Mucosa of rectum (tissue), 2 donors: ENCODE measurements around the gene DGKD.
A peak's percentile ranks its signal among the peaks of the same experiment; 100 is the strongest.

ENCODE experiments used
- H3K27ac ChIP-seq, 2 donors: one replicate each; pipeline ENCODE4 v1.7.0; 2013; ENCODE audit warnings: inconsistent platforms in 2 of 2, low read depth in 2 of 2, low read length in 2 of 2
- H3K27me3 ChIP-seq, 2 donors: one replicate each; pipeline ENCODE4 v1.7.0; 2013; ENCODE audit warnings: low read length in 2 of 2; ENCODE audit not compliant: control insufficient read depth in 2 of 2, insufficient read depth in 2 of 2
- H3K36me3 ChIP-seq, 2 donors: one replicate each; pipeline ENCODE4 v1.7.0; 2013; ENCODE audit warnings: low read length in 2 of 2; ENCODE audit not compliant: control insufficient read depth in 2 of 2, insufficient read depth in 2 of 2
- H3K4me1 ChIP-seq, 2 donors: one replicate each; pipeline ENCODE4 v1.7.0; 2013; ENCODE audit warnings: low read length in 2 of 2, mild to moderate bottlenecking in 1 of 2; ENCODE audit not compliant: control insufficient read depth in 2 of 2, insufficient read depth in 2 of 2
- H3K4me3 ChIP-seq, 2 donors: one replicate each; pipeline ENCODE4 v1.7.0; 2013; ENCODE audit warnings: low read length in 2 of 2
- H3K9ac ChIP-seq, 2 donors: one replicate each; pipeline ENCODE4 v1.7.0; 2013; ENCODE audit warnings: low read length in 2 of 2, low read depth in 1 of 2, mild to moderate bottlenecking in 1 of 2
- H3K9me3 ChIP-seq, 2 donors: one replicate each; pipeline ENCODE4 v1.7.0; 2013; ENCODE audit warnings: low read length in 2 of 2; ENCODE audit not compliant: control insufficient read depth in 2 of 2
- donor health status: healthy.
- donor health status: Normal muscosa, but diverticular disease.

The DGKD gene

DNA sequence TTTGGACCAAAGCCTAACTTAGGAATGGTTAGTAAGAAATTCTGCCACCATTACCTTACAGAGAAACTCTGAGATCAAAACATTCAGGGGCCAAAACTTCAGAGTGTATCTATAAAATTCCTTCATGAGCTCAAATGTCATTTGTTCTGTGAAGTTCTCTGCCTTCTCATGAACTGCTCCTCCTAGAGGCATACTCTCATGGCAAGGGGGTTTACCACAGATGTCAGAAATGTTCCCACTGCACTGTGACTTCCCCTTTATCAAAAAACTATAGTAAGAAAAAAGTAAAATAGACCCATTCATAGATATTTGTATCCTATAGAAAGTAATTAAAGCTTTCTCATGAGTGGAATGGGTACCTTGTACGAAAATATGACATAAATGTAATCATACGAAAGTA is 143.8 kb downstream of the DGKD start:
- H3K9ac ChIP-seq: no peak overlapping the region
- no peaks in the 10 kb centered on the region for H3K9me3 ChIP-seq
- H3K27ac ChIP-seq: no peak overlapping the region
- no peaks in the 10 kb centered on the region for H3K27me3 ChIP-seq
- H3K4me3 ChIP-seq: no peak overlapping the region
- peaks cover 19 to 26% of the 10 kb centered on the region in 2 donors for H3K36me3 ChIP-seq
- H3K4me1 ChIP-seq: no peaks in the 10 kb centered on the region

DNA sequence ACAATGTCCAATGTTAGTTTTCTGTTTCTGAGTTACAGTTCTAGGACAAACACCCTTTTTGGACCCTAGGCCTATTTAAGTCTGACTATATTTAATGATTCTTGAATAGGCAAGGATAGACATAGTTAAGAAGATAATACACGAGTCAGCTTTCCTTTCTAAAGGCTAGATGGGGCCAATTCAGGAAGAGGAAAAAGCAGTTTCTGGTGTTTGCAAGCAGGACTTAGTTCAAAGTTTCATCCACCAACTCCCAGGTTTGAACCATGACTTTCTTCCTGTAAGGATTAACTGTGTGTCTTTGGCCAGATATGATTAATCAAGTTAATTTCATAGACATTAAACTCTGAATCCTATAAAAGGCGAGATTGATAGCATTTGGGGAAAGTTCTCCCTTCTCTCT is 145.6 kb downstream of the DGKD start:
- peaks cover 0 to 4% of the 10 kb centered on the region in 2 donors for H3K9me3 ChIP-seq
- H3K4me3 ChIP-seq: no peak overlapping the region
- no peak overlapping the region for H3K9ac ChIP-seq
- no peaks in the 10 kb centered on the region for H3K27me3 ChIP-seq
- peaks cover 16 to 24% of the 10 kb centered on the region in 2 donors for H3K36me3 ChIP-seq
- H3K4me1 ChIP-seq: no peaks in the 10 kb centered on the region
- no peak overlapping the region for H3K27ac ChIP-seq

DNA sequence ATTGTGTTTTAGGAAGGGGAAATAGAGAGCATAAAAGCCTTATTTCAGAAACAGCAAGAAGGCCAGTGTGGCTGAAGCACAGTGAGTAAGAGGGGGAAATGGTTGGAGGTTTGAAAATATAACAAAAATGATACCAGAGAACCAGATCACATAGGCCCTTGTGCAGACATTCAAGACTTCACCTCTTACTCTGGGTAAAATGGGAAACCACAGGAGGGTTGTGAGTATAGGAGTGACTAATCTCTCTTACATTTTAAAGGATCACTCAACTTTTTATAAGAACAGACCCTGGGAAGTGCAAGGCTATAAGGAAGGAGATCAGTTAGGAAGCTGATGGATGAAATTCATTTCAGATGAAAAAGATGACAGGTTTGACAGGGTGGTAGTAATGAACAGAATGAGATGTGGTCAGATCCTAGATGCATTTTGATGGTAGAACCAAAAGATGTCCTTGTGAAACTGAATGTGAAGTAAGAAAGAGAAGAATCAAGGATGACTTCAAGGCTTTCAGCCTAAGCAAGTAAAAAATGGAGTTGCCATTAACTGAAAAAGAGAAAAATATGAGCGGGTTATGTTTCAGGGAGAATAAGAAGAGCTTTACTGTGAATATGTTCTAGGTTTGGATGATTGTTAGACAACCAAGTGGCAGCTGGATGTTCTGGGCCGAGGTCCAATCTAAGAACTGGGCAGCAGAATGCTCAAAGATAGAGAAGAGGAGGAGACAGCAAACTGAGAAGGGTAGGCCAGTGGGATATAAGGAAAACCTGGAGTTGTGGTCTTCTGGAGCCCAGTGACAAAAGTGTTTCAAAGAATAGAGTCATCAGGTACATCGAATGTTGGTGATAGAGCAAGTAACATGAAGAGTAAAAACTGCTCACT is 147.1 kb downstream of the DGKD start:
- no peaks in the 10 kb centered on the region for H3K27me3 ChIP-seq

DNA sequence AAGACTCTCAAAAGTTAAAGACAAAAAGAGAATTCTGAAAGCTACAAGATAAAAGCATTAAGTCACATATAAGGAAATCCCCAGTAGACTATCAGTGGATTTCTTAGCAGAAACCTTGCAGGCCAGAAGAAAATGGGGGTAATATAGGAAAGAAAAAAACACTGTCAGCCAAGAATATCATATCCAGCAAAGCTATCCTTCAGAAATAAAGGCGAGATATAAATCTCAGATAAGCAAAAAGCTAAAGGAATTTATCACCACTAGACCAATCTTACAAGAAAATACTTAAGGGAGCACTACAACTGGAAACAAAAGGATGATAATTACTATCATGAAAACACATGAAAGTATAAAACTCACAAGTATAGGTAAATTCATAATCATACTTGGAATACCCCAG is 149.2 kb downstream of the DGKD start:
- Histone ChIP-seq H3K4me3 (no peak overlapping the region), H3K27me3 (no peaks in the 10 kb centered on the region), H3K9me3 (peaks cover 0 to 4% of the 10 kb centered on the region in 2 donors), H3K36me3 (peaks cover 6 to 13% of the 10 kb centered on the region in 2 donors), H3K4me1 (no peaks in the 10 kb centered on the region), H3K9ac (no peak overlapping the region), H3K27ac (no peak overlapping the region)

More for the DNA sequence above, 147.1 kb downstream of the DGKD start:
- Histone ChIP-seq H3K4me1 (no peaks in the 10 kb centered on the region), H3K9me3 (peaks cover 0 to 4% of the 10 kb centered on the region in 2 donors), H3K9ac (no peak overlapping the region), H3K36me3 (peaks cover 16% of the 10 kb centered on the region in 2 donors), H3K4me3 (no peak overlapping the region), H3K27ac (no peak overlapping the region)

DNA sequence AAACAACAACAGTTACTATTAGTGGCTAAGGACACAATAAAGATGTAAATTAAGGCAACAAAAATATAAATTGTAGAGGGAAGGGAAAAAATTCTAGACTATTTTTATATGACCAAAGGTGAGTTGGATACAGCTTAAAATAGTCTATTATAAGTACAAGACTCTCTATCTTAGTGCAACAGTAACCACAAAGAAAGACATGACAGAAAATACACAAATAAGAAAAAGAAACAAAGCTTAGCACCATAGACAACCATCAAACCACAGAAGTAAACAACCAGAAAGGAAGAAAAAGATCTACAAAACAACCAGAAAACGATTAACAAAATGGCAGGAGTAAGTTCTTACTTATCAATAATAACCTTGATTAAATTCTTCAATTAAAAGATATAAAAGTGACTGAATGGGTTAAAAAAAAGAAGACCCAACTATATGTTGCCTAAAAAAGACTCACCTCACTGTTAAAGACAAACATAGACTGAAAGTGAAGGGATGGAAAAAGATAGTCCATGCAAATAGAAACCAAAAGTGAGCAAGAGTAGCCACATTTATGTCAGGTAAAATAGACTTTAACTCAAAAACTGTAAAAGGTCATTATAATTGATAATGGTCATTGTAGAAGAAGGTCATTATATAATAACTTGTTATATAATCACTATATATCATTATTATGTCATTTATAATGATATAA is 149.8 kb downstream of the DGKD start:
- Histone ChIP-seq H3K27ac (no peak overlapping the region), H3K9ac (no peak overlapping the region), H3K4me3 (no peak overlapping the region), H3K9me3 (peaks cover 0 to 4% of the 10 kb centered on the region in 2 donors), H3K27me3 (no peaks in the 10 kb centered on the region), H3K36me3 (peaks cover 5 to 13% of the 10 kb centered on the region in 2 donors), H3K4me1 (no peaks in the 10 kb centered on the region)

DNA sequence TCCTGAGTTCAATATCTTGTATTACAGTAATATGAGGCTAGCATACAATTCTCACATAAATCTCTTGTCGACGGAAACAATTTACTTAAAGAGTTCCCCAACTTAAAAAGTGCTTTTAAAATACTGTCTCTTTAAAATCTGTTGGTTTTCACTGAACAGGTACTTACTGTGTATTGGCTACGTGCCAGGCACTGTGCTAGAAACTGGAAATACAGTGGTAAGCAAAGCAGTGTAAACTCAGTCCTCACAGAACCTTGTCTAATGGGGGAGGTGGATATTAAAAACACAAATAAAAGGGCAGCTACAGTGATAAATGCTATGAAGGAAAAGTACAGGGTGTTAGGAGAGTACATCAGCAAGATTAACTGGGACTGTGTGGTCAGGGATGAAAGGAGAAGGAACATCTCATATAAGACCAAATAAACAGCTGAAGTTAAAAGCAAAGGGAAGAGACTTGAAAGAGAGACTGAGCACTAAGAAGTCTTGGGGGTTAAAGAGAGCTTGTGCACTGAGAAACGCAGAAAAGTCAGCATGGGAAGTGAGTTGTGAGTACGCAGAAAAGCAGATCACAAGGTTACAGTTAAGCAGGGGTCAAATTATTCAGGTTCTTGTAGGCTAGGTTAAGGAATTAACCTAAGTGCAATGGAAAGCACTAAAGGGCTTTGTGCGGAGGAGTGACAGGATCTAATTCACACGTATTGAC is 159.8 kb downstream of the DGKD start:
- H3K36me3 ChIP-seq: peaks cover 6 to 7% of the 10 kb centered on the region in 2 donors
- no peaks in the 10 kb centered on the region for H3K4me1 ChIP-seq
- no peak overlapping the region for H3K27ac ChIP-seq
- no peaks in the 10 kb centered on the region for H3K27me3 ChIP-seq
- H3K4me3 ChIP-seq: no peak overlapping the region
- no peaks in the 10 kb centered on the region for H3K9me3 ChIP-seq
- H3K9ac ChIP-seq: no peak overlapping the region

DNA sequence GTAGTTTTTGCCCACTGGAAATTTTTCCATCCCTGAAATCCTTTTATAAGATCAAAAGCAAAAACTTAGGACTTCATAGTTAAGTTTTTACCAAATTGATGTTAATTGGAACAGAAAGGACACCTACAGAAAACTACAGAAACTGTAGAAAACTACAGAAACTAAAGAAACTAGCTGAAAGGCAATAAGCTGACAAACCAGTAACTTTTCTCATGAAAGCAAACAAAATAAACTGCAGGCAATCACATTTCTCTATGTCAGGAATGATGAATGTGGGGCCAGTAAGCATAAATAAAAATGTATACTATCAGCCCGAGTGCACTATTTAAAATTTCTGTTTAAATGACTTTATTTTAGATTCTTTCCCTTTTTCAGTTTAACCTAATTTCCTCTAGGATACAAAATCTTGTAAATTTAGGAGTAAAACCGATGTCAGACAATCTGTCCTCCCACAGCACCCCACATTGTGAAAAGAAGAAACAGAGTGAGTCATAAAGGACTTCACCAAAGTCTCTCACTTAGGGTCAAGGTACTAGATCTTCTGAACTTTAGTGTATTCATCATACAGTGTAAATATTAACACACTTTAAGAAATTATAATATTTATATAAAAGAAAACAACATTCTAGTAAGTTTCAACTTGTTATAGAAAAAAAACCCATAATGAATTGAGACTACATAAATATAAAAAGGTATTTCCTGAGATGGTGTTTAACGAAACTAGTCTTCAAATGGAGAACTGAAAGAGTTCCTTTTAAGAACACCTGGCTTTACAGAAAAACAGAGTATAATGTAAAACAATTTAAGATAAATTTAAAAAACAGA is 165.7 kb downstream of the DGKD start:
- Histone ChIP-seq H3K27me3 (no peaks in the 10 kb centered on the region), H3K4me3 (no peak overlapping the region), H3K9me3 (no peaks in the 10 kb centered on the region), H3K9ac (no peak overlapping the region), H3K27ac (peak overlapping the region in 1 of 2 donors; percentile 12), H3K36me3 (peaks cover 16% of the 10 kb centered on the region in 2 donors), H3K4me1 (no peaks in the 10 kb centered on the region)
